ENCODE data around the gene CAVIN1. TPM values are rescaled to one million over a fixed set of nuclear protein-coding genes. Genes with fewer than 3 reads are reported as not detected.
A peak's percentile ranks its signal among the peaks of the same experiment; 100 is the strongest.

The CAVIN1 gene
- total and polyA plus RNA-seq, 4 donors = 110 to 277 (median 159) TPM

DNA sequence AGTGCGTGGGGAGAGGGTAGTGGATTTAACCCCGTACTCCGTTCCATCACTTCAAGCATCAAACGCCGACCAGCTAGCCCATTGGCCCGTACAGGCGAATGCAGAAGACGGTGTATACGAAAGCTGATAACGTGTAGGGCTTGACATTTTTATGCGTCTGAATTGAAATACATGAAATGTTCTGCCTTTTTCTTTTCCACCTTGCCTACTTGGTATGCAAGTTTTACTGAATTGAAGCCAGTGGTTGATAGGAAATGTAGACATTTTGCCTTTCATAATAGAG lies 34.0 kb downstream of the CAVIN1 start:
- Histone ChIP-seq H3K9me3 (ENCODE audit: control insufficient read depth in 4 of 4, insufficient read depth in 3 of 4, low read length in 3 of 4) (no peaks in the 10 kb centered on the region), H3K9ac (ENCODE audit: insufficient read depth in 1 of 2, low read length in 2 of 2) (peak overlapping the region; percentile 57 to 87), H3K4me1 (ENCODE audit: control insufficient read depth in 5 of 5, insufficient read depth in 5 of 5, low read length in 5 of 5) (peaks cover 4 to 14% (median 10%) of the 10 kb centered on the region in 5 donors), H3K27me3 (ENCODE audit: control insufficient read depth in 3 of 3, insufficient read depth in 3 of 3, low read length in 2 of 3) (no peaks in the 10 kb centered on the region), H3K4me3 (no peak overlapping the region), H3K36me3 (ENCODE audit: control insufficient read depth in 4 of 4, insufficient read depth in 4 of 4, low read length in 4 of 4) (peaks cover 0 to 4% (median 0%) of the 10 kb centered on the region in 4 donors), H3K27ac (ENCODE audit: low read depth in 1 of 2, low read length in 1 of 2) (peak overlapping the region; percentile 87 to 93)
- TF ChIP-seq, protein P1, sequence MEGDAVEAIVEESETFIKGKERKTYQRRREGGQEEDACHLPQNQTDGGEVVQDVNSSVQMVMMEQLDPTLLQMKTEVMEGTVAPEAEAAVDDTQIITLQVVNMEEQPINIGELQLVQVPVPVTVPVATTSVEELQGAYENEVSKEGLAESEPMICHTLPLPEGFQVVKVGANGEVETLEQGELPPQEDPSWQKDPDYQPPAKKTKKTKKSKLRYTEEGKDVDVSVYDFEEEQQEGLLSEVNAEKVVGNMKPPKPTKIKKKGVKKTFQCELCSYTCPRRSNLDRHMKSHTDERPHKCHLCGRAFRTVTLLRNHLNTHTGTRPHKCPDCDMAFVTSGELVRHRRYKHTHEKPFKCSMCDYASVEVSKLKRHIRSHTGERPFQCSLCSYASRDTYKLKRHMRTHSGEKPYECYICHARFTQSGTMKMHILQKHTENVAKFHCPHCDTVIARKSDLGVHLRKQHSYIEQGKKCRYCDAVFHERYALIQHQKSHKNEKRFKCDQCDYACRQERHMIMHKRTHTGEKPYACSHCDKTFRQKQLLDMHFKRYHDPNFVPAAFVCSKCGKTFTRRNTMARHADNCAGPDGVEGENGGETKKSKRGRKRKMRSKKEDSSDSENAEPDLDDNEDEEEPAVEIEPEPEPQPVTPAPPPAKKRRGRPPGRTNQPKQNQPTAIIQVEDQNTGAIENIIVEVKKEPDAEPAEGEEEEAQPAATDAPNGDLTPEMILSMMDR (IDR thresholded peaks at IDR 0.05; ENCODE audit: control extremely low read depth, extremely low read depth) = no peak
- ATAC-seq (ENCODE audit: insufficient read depth, low FRiP score) (no peak), DNase-seq (no peak)
- WGBS, 2 donors = 1% methylated on average over 11 of the region's 11 CpGs

DNA sequence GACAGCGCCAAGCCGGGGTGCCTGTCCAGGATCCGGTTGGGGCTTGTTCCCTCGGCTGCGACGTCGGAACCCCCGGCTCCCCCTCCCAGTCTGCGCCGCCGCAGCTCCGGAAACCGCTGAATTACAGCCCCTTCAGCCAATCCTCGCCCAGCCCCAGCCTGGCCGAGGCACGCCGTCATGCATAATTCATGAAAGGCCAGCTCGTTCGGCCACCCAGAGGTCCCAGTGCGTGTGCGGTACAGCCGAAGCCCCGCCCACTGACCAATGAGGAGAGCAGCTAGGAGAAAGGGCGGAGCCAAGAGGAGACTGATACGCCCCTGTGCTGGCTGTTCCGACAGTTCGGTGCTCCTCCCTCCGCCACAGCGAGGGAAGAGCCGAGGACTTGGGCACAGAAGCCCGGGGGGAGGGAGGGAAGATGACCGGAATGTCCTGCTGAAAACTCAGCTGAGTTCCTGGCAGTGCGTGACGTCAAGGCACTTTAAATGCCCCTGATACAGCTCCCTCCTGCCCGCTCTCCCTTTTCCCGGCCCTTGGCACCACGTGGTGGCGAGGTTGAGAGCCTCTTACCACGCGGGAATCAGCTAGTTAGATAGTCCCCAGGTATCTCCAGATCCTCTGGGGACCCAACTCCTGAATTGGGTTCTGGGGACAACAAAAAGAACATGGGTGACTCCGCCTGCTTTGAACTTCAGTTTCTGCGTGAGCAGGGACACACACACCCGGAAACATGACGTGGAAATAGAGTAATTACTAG lies 34.5 kb downstream of the CAVIN1 start, which contains the start of gene STAT3:
Gene STAT3, minus strand, starts transcription at position 62 of the 754 bp plus-strand sequence. CDS start 39,926 bp downstream, outside the sequence.
- peaks cover 2 to 14% (median 10%) of the 10 kb centered on the region in 5 donors for H3K4me1 ChIP-seq (ENCODE audit: control insufficient read depth in 5 of 5, insufficient read depth in 5 of 5, low read length in 5 of 5)
- TF ChIP-seq, protein P1 (IDR thresholded peaks at IDR 0.05; ENCODE audit: control extremely low read depth, extremely low read depth) = no peak
- peak within 1 kb of the TSS; percentile 82 for H3K4me3 ChIP-seq
- no peaks in the 10 kb centered on the region for H3K27me3 ChIP-seq (ENCODE audit: control insufficient read depth in 3 of 3, insufficient read depth in 3 of 3, low read length in 2 of 3)
- peak within 1 kb of the TSS; percentile 94 for H3K27ac ChIP-seq (ENCODE audit: low read depth in 1 of 2, low read length in 1 of 2)
- H3K9me3 ChIP-seq (ENCODE audit: control insufficient read depth in 4 of 4, insufficient read depth in 3 of 4, low read length in 3 of 4) = no peaks in the 10 kb centered on the region
- 0% methylated on average over 43 to 44 of the region's 44 CpGs for WGBS, 2 donors
- peak; percentile 100 for DNase-seq
- ATAC-seq (ENCODE audit: insufficient read depth, low FRiP score) = peak; percentile 98
- H3K9ac ChIP-seq (ENCODE audit: insufficient read depth in 1 of 2, low read length in 2 of 2) = peak within 1 kb of the TSS; percentile 86 to 87
- peaks cover 0 to 4% (median 0%) of the 10 kb centered on the region in 4 donors for H3K36me3 ChIP-seq (ENCODE audit: control insufficient read depth in 4 of 4, insufficient read depth in 4 of 4, low read length in 4 of 4)

DNA sequence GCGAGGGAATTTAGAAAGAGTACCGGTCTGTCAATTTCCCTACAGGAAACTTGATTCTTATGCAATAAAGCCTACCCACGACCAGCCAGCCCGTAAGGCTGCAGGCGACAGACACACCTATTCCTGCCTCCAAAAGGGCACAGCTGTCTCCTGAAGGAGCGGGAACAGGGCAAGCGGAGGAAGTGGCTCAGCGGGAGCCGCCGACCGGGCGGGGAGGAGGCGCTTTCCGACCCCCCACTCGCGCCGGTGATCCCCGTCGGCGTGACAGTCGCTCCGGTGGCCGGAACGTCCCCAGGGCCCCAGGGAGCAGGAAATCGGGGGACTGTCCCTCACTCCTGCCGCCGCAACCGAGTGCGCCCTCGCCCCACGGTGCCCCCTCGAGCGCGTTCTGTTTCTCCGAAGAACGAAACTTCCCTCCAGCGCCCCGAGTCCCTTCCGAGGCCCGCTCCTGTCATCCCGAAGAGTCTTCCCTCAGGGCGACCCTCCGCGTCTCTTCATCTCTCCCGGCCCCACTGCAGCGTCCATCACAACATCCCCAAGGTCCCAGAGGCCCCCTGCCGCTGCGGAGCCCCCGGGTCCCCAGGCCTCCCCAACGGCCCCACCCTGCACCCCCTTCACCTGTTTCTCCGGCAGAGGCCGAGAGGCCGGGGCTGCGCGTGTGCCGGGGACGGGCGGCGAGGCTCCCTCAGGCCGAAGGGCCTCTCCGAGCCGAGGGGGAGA lies 35.2 kb downstream of the CAVIN1 start:
- Histone ChIP-seq H3K9ac (ENCODE audit: insufficient read depth in 1 of 2, low read length in 2 of 2) (peak overlapping the region; percentile 65 to 86), H3K36me3 (ENCODE audit: control insufficient read depth in 4 of 4, insufficient read depth in 4 of 4, low read length in 4 of 4) (peaks cover 0 to 4% (median 0%) of the 10 kb centered on the region in 4 donors), H3K9me3 (ENCODE audit: control insufficient read depth in 4 of 4, insufficient read depth in 3 of 4, low read length in 3 of 4) (no peaks in the 10 kb centered on the region), H3K4me3 (peak overlapping the region; percentile 82), H3K27me3 (ENCODE audit: control insufficient read depth in 3 of 3, insufficient read depth in 3 of 3, low read length in 2 of 3) (no peaks in the 10 kb centered on the region), H3K27ac (ENCODE audit: low read depth in 1 of 2, low read length in 1 of 2) (peak overlapping the region; percentile 94), H3K4me1 (ENCODE audit: control insufficient read depth in 5 of 5, insufficient read depth in 5 of 5, low read length in 5 of 5) (peaks cover 4 to 14% (median 10%) of the 10 kb centered on the region in 5 donors)
- 0 to 1% methylated on average over 57 to 62 of the region's 62 CpGs for WGBS, 2 donors
- peak; percentile 22 for ATAC-seq (ENCODE audit: insufficient read depth, low FRiP score)
- peak in 2 of 3 donors; percentile 43 to 57 for DNase-seq
- TF ChIP-seq, protein P1 (IDR thresholded peaks at IDR 0.05; ENCODE audit: control extremely low read depth, extremely low read depth) = no peak

All from lung (tissue), 12 donors.